Gastroesophageal sphincter (tissue), 3 donors: ENCODE measurements around the gene ASTE1.

Experiments
- POLR2A ChIP-seq, 2 donors: fragments of 450-650 bp; IDR thresholded peaks; one replicate each; pipeline ENCODE4 v1.6.1; 2017; ENCODE audit warnings: antibody characterized with exemption in 2 of 2, mild to moderate bottlenecking in 2 of 2, moderate library complexity in 1 of 2
- POLR2AphosphoS5 ChIP-seq: sonication (generic); formaldehyde crosslinking; IDR thresholded peaks from one replicate; pipeline ENCODE4 v1.6.1; 2017; ENCODE audit warnings: antibody characterized with exemption
- TF ChIP-seq, protein P1 (sequence below), 4 experiments: fragments of 200-600 bp in 2 of 4; fragments of 450-650 bp in 2 of 4; sonication (generic) in 1 of 4; IDR thresholded peaks; one replicate each; pipeline ENCODE4 v1.5.1; 2017 to 2019; ENCODE audit warnings: antibody characterized with exemption in 4 of 4, mild to moderate bottlenecking in 2 of 4, moderate library complexity in 2 of 4

DNA sequence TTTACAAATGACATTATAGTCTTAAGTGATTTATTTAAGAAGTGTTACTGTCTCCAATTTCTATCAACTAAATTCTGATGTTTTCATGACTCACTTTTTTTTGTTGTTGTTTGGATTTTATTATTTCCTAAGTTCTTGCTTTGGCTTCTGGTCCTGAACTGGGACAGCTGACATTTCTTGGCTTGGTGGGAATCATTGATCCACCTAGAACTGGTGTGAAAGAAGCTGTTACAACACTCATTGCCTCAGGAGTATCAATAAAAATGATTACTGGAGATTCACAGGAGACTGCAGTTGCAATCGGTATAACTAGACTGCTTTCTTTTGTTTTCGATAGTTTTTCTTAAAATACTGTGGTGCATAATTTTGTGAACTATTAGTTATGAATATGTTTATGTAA, 47.5 kb downstream of the ASTE1 start:
- TF ChIP-seq, protein P1, sequence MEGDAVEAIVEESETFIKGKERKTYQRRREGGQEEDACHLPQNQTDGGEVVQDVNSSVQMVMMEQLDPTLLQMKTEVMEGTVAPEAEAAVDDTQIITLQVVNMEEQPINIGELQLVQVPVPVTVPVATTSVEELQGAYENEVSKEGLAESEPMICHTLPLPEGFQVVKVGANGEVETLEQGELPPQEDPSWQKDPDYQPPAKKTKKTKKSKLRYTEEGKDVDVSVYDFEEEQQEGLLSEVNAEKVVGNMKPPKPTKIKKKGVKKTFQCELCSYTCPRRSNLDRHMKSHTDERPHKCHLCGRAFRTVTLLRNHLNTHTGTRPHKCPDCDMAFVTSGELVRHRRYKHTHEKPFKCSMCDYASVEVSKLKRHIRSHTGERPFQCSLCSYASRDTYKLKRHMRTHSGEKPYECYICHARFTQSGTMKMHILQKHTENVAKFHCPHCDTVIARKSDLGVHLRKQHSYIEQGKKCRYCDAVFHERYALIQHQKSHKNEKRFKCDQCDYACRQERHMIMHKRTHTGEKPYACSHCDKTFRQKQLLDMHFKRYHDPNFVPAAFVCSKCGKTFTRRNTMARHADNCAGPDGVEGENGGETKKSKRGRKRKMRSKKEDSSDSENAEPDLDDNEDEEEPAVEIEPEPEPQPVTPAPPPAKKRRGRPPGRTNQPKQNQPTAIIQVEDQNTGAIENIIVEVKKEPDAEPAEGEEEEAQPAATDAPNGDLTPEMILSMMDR (IDR thresholded peaks at IDR 0.05), result no peak
- TF ChIP-seq POLR2A (IDR thresholded peaks at IDR 0.05) (no peak), POLR2AphosphoS5 (no peak)
